ENCODE data around the gene IKBKG.
"Not testable (repeated sequence)": the region's sequence is repeated elsewhere in the genome, so short reads cannot be mapped to it uniquely, and the experiment has no call there.

IKBKG gene

GRCh38 chrX:154560326-154560725 is 12.9 kb downstream of the IKBKG start:
- not testable (repeated sequence) for DNase-seq

- DNase-seq: not testable (repeated sequence)
Observed at GRCh38 chrX:154562295-154562694, 14.9 kb downstream of the IKBKG start.

- DNase-seq: not testable (repeated sequence)
Observed at GRCh38 chrX:154570361-154570760, 22.9 kb downstream of the IKBKG start.

GRCh38 chrX:154573061-154573460 is 25.6 kb downstream of the IKBKG start:
- not testable (repeated sequence) for DNase-seq

- not testable (repeated sequence) for DNase-seq
Observed at GRCh38 chrX:154575076-154575475, 27.7 kb downstream of the IKBKG start.

GRCh38 chrX:154582994-154583393 is 35.6 kb downstream of the IKBKG start:
- not testable (repeated sequence) for DNase-seq

- not testable (repeated sequence) for DNase-seq
Observed at GRCh38 chrX:154584585-154585183, 37.3 kb downstream of the IKBKG start, which contains the start of gene CTAG1A. Gene CTAG1A (plus strand): TSS chrX:154585133. CDS start chrX:154585207, 74 bp downstream.

GRCh38 chrX:154590415-154590814 is 43.0 kb downstream of the IKBKG start:
- not testable (repeated sequence) for DNase-seq

- no peak for DNase-seq
Observed at GRCh38 chrX:154592505-154592904, 45.1 kb downstream of the IKBKG start.

GRCh38 chrX:154593201-154593600 is 45.8 kb downstream of the IKBKG start:
- no peak for DNase-seq

GRCh38 chrX:154594491-154594890 is 47.1 kb downstream of the IKBKG start:
- no peak for DNase-seq

- no peak for DNase-seq
Observed at GRCh38 chrX:154595559-154596249, 48.3 kb downstream of the IKBKG start.

GRCh38 chrX:154596290-154596929 is 49.0 kb downstream of the IKBKG start:
- DNase-seq: no peak

- DNase-seq: no peak
Observed at GRCh38 chrX:154597221-154597620, 49.8 kb downstream of the IKBKG start.

GRCh38 chrX:154598656-154599055 is 51.2 kb downstream of the IKBKG start:
- DNase-seq: no peak

GRCh38 chrX:154599531-154599930 is 52.1 kb downstream of the IKBKG start:
- no peak for DNase-seq

- DNase-seq: no peak
Observed at GRCh38 chrX:154600759-154601374, 53.4 kb downstream of the IKBKG start.

- no peak for DNase-seq
Observed at GRCh38 chrX:154602226-154602625, 54.8 kb downstream of the IKBKG start.

GRCh38 chrX:154602766-154603437 is 55.5 kb downstream of the IKBKG start:
- DNase-seq: no peak

- no peak for DNase-seq
Observed at GRCh38 chrX:154603438-154604430, 56.3 kb downstream of the IKBKG start.

- no peak for DNase-seq
Observed at GRCh38 chrX:154605566-154605965, 58.1 kb downstream of the IKBKG start.

- no peak for DNase-seq
Observed at GRCh38 chrX:154607370-154607769, 60.0 kb downstream of the IKBKG start.
